Endodermal cell (in vitro differentiated cells): Measurements from ENCODE around the gene C15orf61. TPM values are rescaled to one million over a fixed set of nuclear protein-coding genes. Genes with fewer than 3 reads are reported as not detected.

Experiments
- DNase-seq: peaks from one replicate; pipeline ENCODE4 v3.0.0-alpha.2; 2017
- H3K27ac ChIP-seq: 2 replicates; pipeline ENCODE4 v1.5.1; 2013; ENCODE audit warnings: mild to moderate bottlenecking, low read depth, low read length, moderate library complexity
- H3K27me3 ChIP-seq: 2 replicates; pipeline ENCODE4 v1.6.1; 2013; ENCODE audit warnings: mild to moderate bottlenecking, low read length, moderate library complexity; ENCODE audit not compliant: insufficient read depth, control insufficient read depth, poor library complexity, severe bottlenecking
- H3K36me3 ChIP-seq: 2 replicates; pipeline ENCODE4 v1.7.0; 2013; ENCODE audit warnings: mild to moderate bottlenecking, low read length, moderate library complexity; ENCODE audit not compliant: control insufficient read depth, insufficient read depth
- H3K4me1 ChIP-seq: one replicate; pipeline ENCODE4 v1.7.0; 2013; ENCODE audit warnings: low read length; ENCODE audit not compliant: control insufficient read depth, insufficient read depth
- H3K4me3 ChIP-seq: 2 replicates; pipeline ENCODE4 v1.5.1; 2013; ENCODE audit warnings: mild to moderate bottlenecking, low read length, moderate library complexity
- H3K9ac ChIP-seq: 2 replicates; pipeline ENCODE4 v1.6.1; 2013; ENCODE audit warnings: mild to moderate bottlenecking, low read length, moderate library complexity; ENCODE audit not compliant: poor library complexity, severe bottlenecking; ENCODE audit errors: extremely low read depth
- H3K9me3 ChIP-seq: 2 replicates; pipeline ENCODE4 v1.6.1; 2013; ENCODE audit warnings: mild to moderate bottlenecking, low read length, moderate library complexity; ENCODE audit not compliant: control insufficient read depth
- H3K27ac Mint-ChIP-seq: 2 replicates; pipeline ENCODE4 v1.8.0; 2020; ENCODE audit warnings: mixed read lengths
- H3K27me3 Mint-ChIP-seq: 2 replicates; pipeline ENCODE4 v1.8.0; 2021; ENCODE audit warnings: mild to moderate bottlenecking, mixed read lengths; ENCODE audit not compliant: insufficient read depth
- H3K36me3 Mint-ChIP-seq: 2 replicates; pipeline ENCODE4 v1.8.0; 2020; ENCODE audit warnings: low read depth, mixed read lengths
- H3K4me1 Mint-ChIP-seq: 2 replicates; pipeline ENCODE4 v1.8.0; 2020; ENCODE audit warnings: mixed read lengths
- H3K4me3 Mint-ChIP-seq: 2 replicates; pipeline ENCODE4 v1.8.0; 2020; ENCODE audit warnings: mild to moderate bottlenecking, moderate library complexity, mixed read lengths
- H3K9me3 Mint-ChIP-seq: 2 replicates; pipeline ENCODE4 v1.8.0; 2020; ENCODE audit warnings: mild to moderate bottlenecking, mixed read lengths
- CTCF ChIP-seq: fragments of 200-600 bp; sonication (generic); conservative IDR thresholded peaks from 2 replicates; pipeline ENCODE4 v1.5.0; 2021; ENCODE audit warnings: antibody characterized with exemption, mild to moderate bottlenecking
- WGBS, 2 experiments: methylation state at CpG; one replicate each; pipeline versions ENCODE4 v1.1.5 to v1.1.7; 2013; ENCODE audit warnings: missing lambda C conversion rate in 2 of 2, mixed read lengths in 1 of 2; ENCODE audit not compliant: insufficient coverage in 1 of 2, insufficient read length in 1 of 2; 5-methylcytosine and 5-hydroxymethylcytosine counted together
- total RNA-seq, 2 donors: library from RNA; stranded (reverse); fragmentation: NEBNext Ultra II Directional in 1 of 2; extraction: Animal tissue kit (Norgen Biotek cat#: 25700) in 1 of 2; gene quantifications; 2 replicates in 1 of 2; 3 replicates in 1 of 2; pipeline ENCODE4 v1.2.1, GENCODE V29; 2021

The C15orf61 gene
- total RNA-seq, 2 donors from 2014 or later: 3.0 to 3.2 TPM

GRCh38 chr15:67533873-67534272 lies 12.9 kb downstream of the C15orf61 start:
- Histone ChIP-seq H3K36me3 (no peaks in the 10 kb centered on the region), H3K9ac (no peak overlapping the region), H3K27ac (no peak overlapping the region), H3K4me1 (no peaks in the 10 kb centered on the region), H3K27me3 (peaks cover 28% of the 10 kb centered on the region), H3K4me3 (no peak overlapping the region), H3K9me3 (no peaks in the 10 kb centered on the region)
- no peak for TF ChIP-seq CTCF
- Mint-ChIP-seq H3K4me1 (peaks cover 4% of the 10 kb centered on the region), H3K27me3 (peaks cover 8% of the 10 kb centered on the region), H3K9me3 (no peaks in the 10 kb centered on the region), H3K27ac (no peak overlapping the region), H3K36me3 (no peaks in the 10 kb centered on the region), H3K4me3 (no peak overlapping the region)
- no peak for DNase-seq
- 77 to 100% methylated on average over 1 of the region's 1 CpG for WGBS, 2 experiments

GRCh38 chr15:67534360-67534759 lies 13.4 kb downstream of the C15orf61 start:
- no peaks in the 10 kb centered on the region for H3K36me3 Mint-ChIP-seq
- no peaks in the 10 kb centered on the region for H3K9me3 Mint-ChIP-seq
- Histone ChIP-seq H3K27ac (no peak overlapping the region), H3K4me1 (no peaks in the 10 kb centered on the region), H3K4me3 (no peak overlapping the region), H3K9ac (no peak overlapping the region), H3K9me3 (no peaks in the 10 kb centered on the region), H3K36me3 (no peaks in the 10 kb centered on the region), H3K27me3 (peaks cover 28% of the 10 kb centered on the region)
- H3K27me3 Mint-ChIP-seq: peaks cover 8% of the 10 kb centered on the region
- peaks cover 4% of the 10 kb centered on the region for H3K4me1 Mint-ChIP-seq
- no peak overlapping the region for H3K4me3 Mint-ChIP-seq
- 83% methylated on average over 1 of the region's 1 CpG; no CpG with 5 or more reads in 1 of the 2 experiments for WGBS, 2 experiments
- H3K27ac Mint-ChIP-seq: no peak overlapping the region
- TF ChIP-seq CTCF: no peak
- no peak for DNase-seq

- Histone ChIP-seq H3K9me3 (no peaks in the 10 kb centered on the region), H3K27ac (no peak overlapping the region), H3K4me3 (no peak overlapping the region), H3K9ac (no peak overlapping the region), H3K27me3 (peaks cover 14% of the 10 kb centered on the region), H3K4me1 (no peaks in the 10 kb centered on the region), H3K36me3 (no peaks in the 10 kb centered on the region)
- Mint-ChIP-seq H3K27ac (no peak overlapping the region), H3K36me3 (no peaks in the 10 kb centered on the region), H3K4me3 (no peak overlapping the region), H3K9me3 (no peaks in the 10 kb centered on the region), H3K27me3 (no peaks in the 10 kb centered on the region), H3K4me1 (no peaks in the 10 kb centered on the region)
- DNase-seq: no peak
- 88 to 100% methylated on average over 1 of the region's 1 CpG for WGBS, 2 experiments
- TF ChIP-seq CTCF: no peak
Measured at GRCh38 chr15:67537771-67538170, 16.8 kb downstream of the C15orf61 start.
